ENCODE results near the gene KLHL1. TPM values are rescaled to one million over a fixed set of nuclear protein-coding genes. Genes with fewer than 3 reads are reported as not detected.

Gene KLHL1
- total and polyA plus RNA-seq, 9 of the 15 experiments (the other 6 are each of a cell fraction or from before 2014, with no cell fraction given) = not detected

- TF ChIP-seq ARID3B (CRISPR knock-in tag; IDR thresholded peaks at IDR 0.05; ENCODE audit: borderline replicate concordance) = no peak
- no peak for TF ChIP-seq PHB2 (IDR thresholded peaks at IDR 0.05; ENCODE audit: low read depth)
- no peak for TF ChIP-seq DACH1 (IDR thresholded peaks at IDR 0.05; ENCODE audit: partially characterized antibody)
- no peak for TF ChIP-seq ATF2 (CRISPR knock-in tag; IDR thresholded peaks at IDR 0.05)
- no peak for TF ChIP-seq EHMT2 (IDR thresholded peaks at IDR 0.05)
- no peak for TF ChIP-seq ZBTB33 (CRISPR knock-in tag; IDR thresholded peaks at IDR 0.05)
- TF ChIP-seq ETV5 (CRISPR knock-in tag; IDR thresholded peaks at IDR 0.05; ENCODE audit: low read depth) = no peak
- TF ChIP-seq ZFX (CRISPR knock-in tag; IDR thresholded peaks at IDR 0.05) = no peak
- TF ChIP-seq TAF1 (IDR thresholded peaks at IDR 0.05; ENCODE audit: control insufficient read depth, extremely low read depth, insufficient read depth, low read length, severe bottlenecking) = no peak
- no peak for TF ChIP-seq NR3C1 (CRISPR knock-in tag; IDR thresholded peaks at IDR 0.05)
- TF ChIP-seq CBFB (CRISPR knock-in tag; IDR thresholded peaks at IDR 0.05) = no peak
- no peak for TF ChIP-seq ZNF143 (CRISPR knock-in tag; IDR thresholded peaks at IDR 0.05)
- no peak for TF ChIP-seq ZNF140 (CRISPR knock-in tag; IDR thresholded peaks at IDR 0.05)
- TF ChIP-seq ILK (tag; IDR thresholded peaks at IDR 0.05; ENCODE audit: borderline replicate concordance, low read depth) = no peak
- no peak for TF ChIP-seq FOXK1 (CRISPR knock-in tag; IDR thresholded peaks at IDR 0.05; ENCODE audit: borderline replicate concordance)
- H3K4me3 ChIP-seq = no peak overlapping the region
- intact Hi-C loops (cut with micrococcal nuclease) (no loop called here), in situ Hi-C loops (cut with MboI) (loop anchor here (25.0 kb wide), 1 partner anchor 335 kb away; no protein-coding TSS in a partner anchor)
- H3K36me3 ChIP-seq (ENCODE audit: control insufficient read depth, insufficient read depth, low read length) = no peaks in the 10 kb centered on the region
- BruUV-seq (replicated peaks) = no TSS peak
- no peaks in the 10 kb centered on the region for H3K9me1 ChIP-seq (ENCODE audit: control insufficient read depth, insufficient read depth, low read length)
- ATAC-seq (no peak), DNase-seq (ENCODE audit: extremely low read depth in 1 of 4, low spot score in 3 of 4) (no peak), FAIRE-seq (no peak)
- no peak overlapping the region for H2AFZ ChIP-seq (ENCODE audit: low read depth, low read length)
- H3K4me1 ChIP-seq (replicated peaks in 1 of 2; ENCODE audit: control insufficient read depth in 2 of 2, insufficient read depth in 2 of 2, low read length in 2 of 2) = no peaks in the 10 kb centered on the region
- H3K4me2 ChIP-seq (ENCODE audit: insufficient read depth, low read length) = no peak overlapping the region
- H3K79me2 ChIP-seq (ENCODE audit: control insufficient read depth, insufficient read depth, low read length) = no peaks in the 10 kb centered on the region
- H3K27ac ChIP-seq (ENCODE audit: extremely low read depth, low read depth, low read length) = no peak overlapping the region
- WGBS (ENCODE audit: insufficient coverage, low coverage, missing lambda C conversion rate) = 6% methylated on average over 4 of the region's 4 CpGs
- H4K20me1 ChIP-seq (replicated peaks; ENCODE audit: control insufficient read depth, insufficient read depth, low read length) = no peaks in the 10 kb centered on the region
- H3K9ac ChIP-seq (ENCODE audit: insufficient read depth in 1 of 2, low read depth in 2 of 2, low read length in 2 of 2) = no peak overlapping the region
- no peaks in the 10 kb centered on the region for H3K27me3 ChIP-seq (ENCODE audit: control insufficient read depth in 2 of 2, insufficient read depth in 2 of 2, low read length in 2 of 2)
- ChIA-PET CTCF (ENCODE audit: low intra/inter-chr PET ratio) (no interaction called here), POLR2A (no interaction called here)
- no peaks in the 10 kb centered on the region for H3K9me3 ChIP-seq (replicated peaks; ENCODE audit: control insufficient read depth, insufficient read depth, low read depth, low read length)
Measured at GRCh38 chr13:69872321-69873047, 235.8 kb downstream of the KLHL1 start.
